Measurements from ENCODE around the gene NUDT13. TPM values are rescaled to one million over a fixed set of nuclear protein-coding genes. Genes with fewer than 3 reads are reported as not detected.

The NUDT13 gene
- polyA plus RNA-seq, 1 donor from 2014 or later: 1.8 TPM

DNA sequence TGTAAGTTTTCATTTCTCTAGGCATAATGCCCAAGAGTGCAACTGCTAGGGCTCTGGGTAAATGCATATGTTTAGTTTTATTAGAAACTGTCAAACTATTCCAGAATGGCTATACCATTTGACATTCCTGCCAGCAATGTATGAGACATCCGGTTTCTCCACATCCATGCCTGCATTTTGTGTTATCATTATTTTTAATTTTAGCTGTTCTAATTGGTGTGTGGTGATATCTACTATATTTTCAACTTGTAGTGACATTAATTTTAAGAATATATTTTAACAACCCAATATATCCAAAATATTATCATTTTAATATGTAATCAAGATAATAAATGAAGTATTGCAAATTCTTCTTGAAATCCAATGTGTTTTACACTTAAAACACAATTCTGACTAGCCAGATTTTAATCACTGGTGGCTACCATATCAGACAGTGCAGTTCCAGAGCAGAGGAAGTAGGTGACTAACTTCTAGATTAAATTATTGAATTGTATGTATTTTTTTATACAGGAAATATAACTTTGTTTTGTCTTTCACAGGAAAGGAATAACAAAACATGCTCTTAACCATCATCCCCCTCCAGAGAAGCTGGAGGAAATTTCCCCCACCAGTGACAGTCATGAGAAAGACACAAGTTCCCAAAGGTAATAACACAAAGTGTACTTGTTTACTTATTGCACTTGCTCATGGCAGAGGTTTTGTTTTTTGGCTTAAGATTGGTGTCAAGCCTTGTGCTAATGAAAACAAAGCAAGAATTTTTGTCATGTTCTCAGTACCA is 64.1 kb downstream of the NUDT13 start:
- no peak overlapping the region for H3K9ac ChIP-seq (ENCODE audit: low read length)
- H3K36me3 ChIP-seq (ENCODE audit: insufficient read depth, low read length): no peaks in the 10 kb centered on the region
- no peaks in the 10 kb centered on the region for H3K9me2 ChIP-seq (ENCODE audit: insufficient read depth, low read length)
- TF ChIP-seq MXI1 (conservative IDR thresholded peaks at IDR 0.05; ENCODE audit: poor library complexity, severe bottlenecking) (no peak), POLR2AphosphoS5 (IDR thresholded peaks at IDR 0.05) (no peak), SMC3 (conservative IDR thresholded peaks at IDR 0.05; ENCODE audit: poor library complexity) (no peak), EP300 (conservative IDR thresholded peaks at IDR 0.05; ENCODE audit: poor library complexity, severe bottlenecking) (no peak), EZH2 (IDR thresholded peaks at IDR 0.05; ENCODE audit: borderline replicate concordance, insufficient read depth, low read length, poor library complexity, severe bottlenecking) (no peak), REST (IDR thresholded peaks at IDR 0.05; ENCODE audit: borderline replicate concordance) (no peak), TAF1 (IDR thresholded peaks at IDR 0.05; ENCODE audit: low read depth) (no peak), RAD21 (conservative IDR thresholded peaks at IDR 0.05) (no peak)
- TF ChIP-seq, protein P1, sequence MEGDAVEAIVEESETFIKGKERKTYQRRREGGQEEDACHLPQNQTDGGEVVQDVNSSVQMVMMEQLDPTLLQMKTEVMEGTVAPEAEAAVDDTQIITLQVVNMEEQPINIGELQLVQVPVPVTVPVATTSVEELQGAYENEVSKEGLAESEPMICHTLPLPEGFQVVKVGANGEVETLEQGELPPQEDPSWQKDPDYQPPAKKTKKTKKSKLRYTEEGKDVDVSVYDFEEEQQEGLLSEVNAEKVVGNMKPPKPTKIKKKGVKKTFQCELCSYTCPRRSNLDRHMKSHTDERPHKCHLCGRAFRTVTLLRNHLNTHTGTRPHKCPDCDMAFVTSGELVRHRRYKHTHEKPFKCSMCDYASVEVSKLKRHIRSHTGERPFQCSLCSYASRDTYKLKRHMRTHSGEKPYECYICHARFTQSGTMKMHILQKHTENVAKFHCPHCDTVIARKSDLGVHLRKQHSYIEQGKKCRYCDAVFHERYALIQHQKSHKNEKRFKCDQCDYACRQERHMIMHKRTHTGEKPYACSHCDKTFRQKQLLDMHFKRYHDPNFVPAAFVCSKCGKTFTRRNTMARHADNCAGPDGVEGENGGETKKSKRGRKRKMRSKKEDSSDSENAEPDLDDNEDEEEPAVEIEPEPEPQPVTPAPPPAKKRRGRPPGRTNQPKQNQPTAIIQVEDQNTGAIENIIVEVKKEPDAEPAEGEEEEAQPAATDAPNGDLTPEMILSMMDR (IDR thresholded peaks at IDR 0.05; ENCODE audit: poor library complexity, severe bottlenecking): no peak
- peaks cover 8% of the 10 kb centered on the region for H3K79me2 ChIP-seq (replicated peaks; ENCODE audit: insufficient read depth, low read length)
- no peaks in the 10 kb centered on the region for H3K27me3 ChIP-seq (ENCODE audit: insufficient read depth, low read depth, low read length)
- no peak overlapping the region for H3K27ac ChIP-seq (ENCODE audit: low read length)
- no peaks in the 10 kb centered on the region for H3K9me3 ChIP-seq (ENCODE audit: low read length)
- no peak overlapping the region for H3K4me3 ChIP-seq (ENCODE audit: low read length)
- H3K4me2 ChIP-seq (ENCODE audit: low read length): no peak overlapping the region
- H4K20me1 ChIP-seq (ENCODE audit: insufficient read depth): no peaks in the 10 kb centered on the region
- H3F3A ChIP-seq (ENCODE audit: insufficient read depth, low read length, poor library complexity, severe bottlenecking): no peaks in the 10 kb centered on the region
- no peak overlapping the region for H2AFZ ChIP-seq (ENCODE audit: low read depth, low read length)

Small RNA genes within 50 kb of the gene (small RNA-seq; reads per million reads assigned to genes)
- 0 to 1.2 (median 0) reads per million in 3 experiments for gene RF00019
- 18.9 to 65.2 (median 59.2) reads per million in 3 experiments for gene SNORA11F

Other genes with a start within 250 kb of the NUDT13 start
- not detected in 2 replicates for gene OIT3, start 216.7 kb upstream of the NUDT13 start, polyA plus RNA-seq
- not detected in 2 replicates for gene PLA2G12B, start 155.6 kb upstream of the NUDT13 start, polyA plus RNA-seq
- gene P4HA1, start 13.6 kb upstream of the NUDT13 start, polyA plus RNA-seq: 16.4 and 24.2 TPM in 2 replicates
- gene ECD, start 57.6 kb downstream of the NUDT13 start, polyA plus RNA-seq: 30.0 and 33.2 TPM in 2 replicates
- gene FAM149B1, start 57.7 kb downstream of the NUDT13 start, polyA plus RNA-seq: 44.4 and 53.5 TPM in 2 replicates
- 79.5 and 88.0 TPM in 2 replicates for gene DNAJC9, start 136.8 kb downstream of the NUDT13 start, polyA plus RNA-seq
- gene MRPS16, start 142.2 kb downstream of the NUDT13 start, polyA plus RNA-seq: 74.6 and 80.6 TPM in 2 replicates
- gene CFAP70, start 248.4 kb downstream of the NUDT13 start, polyA plus RNA-seq: 5.8 and 7.3 TPM in 2 replicates

All from neural cell (in vitro differentiated cells).